ENCODE measurements around the gene DTNBP1.

- no peak for TF ChIP-seq RAD21 (conservative IDR thresholded peaks at IDR 0.05 in 1 of 2, IDR thresholded peaks at IDR 0.05 in 1 of 2)
- TF ChIP-seq CEBPB (IDR thresholded peaks at IDR 0.05), result no peak
- TF ChIP-seq NR3C1 (IDR thresholded peaks at IDR 0.05), result no peak
Measured at GRCh38 chr6:15509335-15509933, 153.4 kb downstream of the DTNBP1 start.
